SK-N-MC (cell line): ENCODE data around the gene MSL1.

Experiments used
- EZH2 ChIP-seq: fragments of 200-600 bp; sonication (generic); IDR thresholded peaks from one replicate; pipeline ENCODE4 v1.6.1; 2017; ENCODE audit warnings: antibody characterized with exemption
- POLR2AphosphoS5 ChIP-seq: IDR thresholded peaks from 2 replicates; pipeline ENCODE4 v1.6.1; 2012; ENCODE audit warnings: mild to moderate bottlenecking, low read depth, low read length, borderline replicate concordance

DNA sequence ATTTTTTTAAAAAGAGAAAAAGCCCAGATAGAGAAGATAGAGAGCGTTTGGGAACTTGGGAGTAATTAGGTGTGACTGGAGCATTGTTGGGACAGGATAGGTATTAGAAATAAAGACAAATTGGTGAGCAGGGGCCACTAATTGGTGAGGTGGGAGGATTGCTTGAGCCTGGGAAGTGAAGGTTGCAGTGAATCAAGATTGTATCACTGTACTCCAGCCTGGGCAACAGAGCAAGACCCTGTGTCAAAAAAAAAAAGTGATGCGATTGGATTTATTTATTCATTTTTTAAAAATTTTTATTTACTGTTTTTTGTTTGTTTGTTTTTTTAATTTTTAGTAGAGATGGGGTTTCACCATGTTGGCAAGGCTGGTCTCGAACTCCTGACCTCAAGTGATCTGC lies 23.7 kb downstream of the MSL1 start:
- TF ChIP-seq POLR2AphosphoS5 (no peak), EZH2 (no peak)
